ENCODE data around the gene MR1.

The MR1 gene

GRCh38 chr1:181092883-181093458 lies 59.2 kb downstream of the MR1 start:
- DNase-seq: no peak

- peak; percentile 77 for DNase-seq
These were observed 60.8 kb downstream of the MR1 start for GRCh38 chr1:181094416-181095212.

- no peak for DNase-seq
These were observed 61.5 kb downstream of the MR1 start for GRCh38 chr1:181095260-181095659.

- DNase-seq: no peak
These were observed 62.0 kb downstream of the MR1 start for GRCh38 chr1:181095763-181096184.

- DNase-seq: no peak
These were observed 63.5 kb downstream of the MR1 start for GRCh38 chr1:181097242-181097641.

GRCh38 chr1:181099152-181100014 lies 65.6 kb downstream of the MR1 start:
- peak; percentile 73 for DNase-seq

- peak; percentile 57 for DNase-seq
These were observed 66.5 kb downstream of the MR1 start for GRCh38 chr1:181100015-181100905.

GRCh38 chr1:181100934-181101333 lies 67.2 kb downstream of the MR1 start:
- DNase-seq: peak; percentile 46

- DNase-seq: peak; percentile 92
These were observed 67.9 kb downstream of the MR1 start for GRCh38 chr1:181101581-181102226.

- no peak for DNase-seq
These were observed 69.1 kb downstream of the MR1 start for GRCh38 chr1:181102841-181103240.

- DNase-seq: no peak
These were observed 69.6 kb downstream of the MR1 start for GRCh38 chr1:181103399-181103798.

GRCh38 chr1:181104042-181104789 lies 70.4 kb downstream of the MR1 start:
- DNase-seq: peak; percentile 44

GRCh38 chr1:181104790-181105133 lies 71.0 kb downstream of the MR1 start:
- no peak for DNase-seq

GRCh38 chr1:181105134-181106021 lies 71.6 kb downstream of the MR1 start:
- peak; percentile 93 for DNase-seq

GRCh38 chr1:181106022-181106312 lies 72.2 kb downstream of the MR1 start:
- no peak for DNase-seq

GRCh38 chr1:181106479-181106878 lies 72.7 kb downstream of the MR1 start:
- no peak for DNase-seq

- no peak for DNase-seq
These were observed 73.9 kb downstream of the MR1 start for GRCh38 chr1:181107711-181108110.

GRCh38 chr1:181108304-181108867 lies 74.6 kb downstream of the MR1 start:
- DNase-seq: no peak

- no peak for DNase-seq
These were observed 76.2 kb downstream of the MR1 start for GRCh38 chr1:181110013-181110412.
